CD14-positive monocyte (primary cell): ENCODE data around the gene SH3GL3. TPM values are rescaled to one million over a fixed set of nuclear protein-coding genes. Genes with fewer than 3 reads are reported as not detected.

Source experiments
- DNase-seq, 3 donors: peaks; one replicate each; pipeline ENCODE4 v3.0.0-alpha.2; 2011 to 2022
- H2AFZ ChIP-seq: 2 replicates; pipeline ENCODE4 v1.6.0; 2012; ENCODE audit warnings: mild to moderate bottlenecking, low read depth, low read length, inconsistent platforms; ENCODE audit not compliant: insufficient read depth, poor library complexity, severe bottlenecking
- H3K27ac ChIP-seq, 2 donors: 1 replicate in 1 of 2; 2 replicates in 1 of 2; pipeline ENCODE4 v1.5.1; 2012 to 2013; ENCODE audit warnings: low read length in 2 of 2, control low read depth in 1 of 2, inconsistent platforms in 1 of 2, low read depth in 1 of 2, mild to moderate bottlenecking in 1 of 2
- H3K27me3 ChIP-seq, 2 donors: one replicate each; pipeline versions ENCODE4 v1.6.0 to v1.6.1; 2011 to 2013; ENCODE audit warnings: low read length in 2 of 2; ENCODE audit not compliant: control insufficient read depth in 2 of 2, insufficient read depth in 2 of 2
- H3K36me3 ChIP-seq, 2 donors: replicated peaks in 1 of 2; 1 replicate in 1 of 2; 2 replicates in 1 of 2; pipeline versions ENCODE4 v1.5.1 to v1.6.1; 2012 to 2013; ENCODE audit warnings: low read length in 2 of 2, control low read depth in 1 of 2, inconsistent platforms in 1 of 2, mild to moderate bottlenecking in 1 of 2; ENCODE audit not compliant: insufficient read depth in 2 of 2, control insufficient read depth in 1 of 2
- H3K4me1 ChIP-seq, 2 donors: 1 replicate in 1 of 2; 2 replicates in 1 of 2; pipeline versions ENCODE4 v1.5.1 to v1.6.1; 2012 to 2013; ENCODE audit warnings: low read length in 2 of 2, control low read depth in 1 of 2, inconsistent platforms in 1 of 2, mild to moderate bottlenecking in 1 of 2, moderate library complexity in 1 of 2; ENCODE audit not compliant: insufficient read depth in 2 of 2, control insufficient read depth in 1 of 2
- H3K4me2 ChIP-seq: replicated peaks from 2 replicates; pipeline ENCODE3; 2012; ENCODE audit warnings: low read length, moderate library complexity, mild to moderate bottlenecking; ENCODE audit not compliant: poor library complexity, severe bottlenecking; ENCODE audit errors: extremely low read depth
- H3K4me3 ChIP-seq, 3 experiments: fragments of 200-600 bp in 1 of 3; sonication (generic) in 1 of 3; replicated peaks in 1 of 3; 1 replicate in 2 of 3; 2 replicates in 1 of 3; pipeline ENCODE4 v1.5.1; 2011 to 2013; ENCODE audit warnings: low read length in 3 of 3, mild to moderate bottlenecking in 3 of 3, control low read depth in 2 of 3, low read depth in 2 of 3, inconsistent platforms in 1 of 3, moderate library complexity in 1 of 3
- H3K79me2 ChIP-seq: 2 replicates; pipeline ENCODE4 v1.6.0; 2012; ENCODE audit warnings: mild to moderate bottlenecking, control low read depth, inconsistent platforms, low read length, moderate library complexity; ENCODE audit not compliant: insufficient read depth
- H3K9ac ChIP-seq: 2 replicates; pipeline ENCODE4 v1.6.0; 2017; ENCODE audit warnings: low read length, mild to moderate bottlenecking; ENCODE audit not compliant: insufficient read depth, poor library complexity, severe bottlenecking
- H3K9me3 ChIP-seq, 2 donors: replicated peaks in 1 of 2; 1 replicate in 1 of 2; 2 replicates in 1 of 2; pipeline versions ENCODE4 v1.5.1 to v1.6.1; 2012 to 2013; ENCODE audit warnings: low read length in 2 of 2, control low read depth in 1 of 2; ENCODE audit not compliant: control insufficient read depth in 1 of 2, insufficient read depth in 1 of 2
- H4K20me1 ChIP-seq: 2 replicates; pipeline ENCODE4 v1.6.0; 2012; ENCODE audit warnings: mild to moderate bottlenecking, low read length, control low read depth, moderate library complexity; ENCODE audit not compliant: insufficient read depth
- H3K27ac Mint-ChIP-seq, 7 donors: one replicate each; pipeline ENCODE4 v1.8.0; 2020; ENCODE audit warnings: mild to moderate bottlenecking in 7 of 7, mixed read lengths in 7 of 7, moderate library complexity in 6 of 7, inconsistent platforms in 2 of 7
- H3K27me3 Mint-ChIP-seq, 3 donors: one replicate each; pipeline ENCODE4 v1.8.0; 2021 to 2022; ENCODE audit warnings: low read depth in 3 of 3, mild to moderate bottlenecking in 3 of 3, mixed read lengths in 3 of 3, moderate library complexity in 3 of 3, inconsistent platforms in 1 of 3
- H3K36me3 Mint-ChIP-seq, 2 donors: one replicate each; pipeline ENCODE4 v1.8.0; 2020; ENCODE audit warnings: mixed read lengths in 2 of 2, inconsistent platforms in 1 of 2, mild to moderate bottlenecking in 1 of 2
- H3K4me1 Mint-ChIP-seq: one replicate; pipeline ENCODE4 v1.8.0; 2020; ENCODE audit warnings: mild to moderate bottlenecking, mixed read lengths
- H3K4me3 Mint-ChIP-seq, 2 donors: one replicate each; pipeline ENCODE4 v1.8.0; 2020; ENCODE audit warnings: mild to moderate bottlenecking in 2 of 2, mixed read lengths in 2 of 2, moderate library complexity in 1 of 2
- H3K9me3 Mint-ChIP-seq, 7 donors: one replicate each; pipeline ENCODE4 v1.8.0; 2020 to 2022; ENCODE audit warnings: mixed read lengths in 7 of 7, mild to moderate bottlenecking in 6 of 7, moderate library complexity in 6 of 7, inconsistent platforms in 2 of 7
- CTCF ChIP-seq: fragments of 200-600 bp; IDR thresholded peaks from one replicate; pipeline ENCODE4 v1.8.0; 2022; ENCODE audit warnings: antibody characterized with exemption, mild to moderate bottlenecking
- WGBS: methylation state at CpG from one replicate; pipeline ENCODE4 v1.1.5; 2013; ENCODE audit warnings: missing lambda C conversion rate; ENCODE audit not compliant: insufficient coverage; 5-methylcytosine and 5-hydroxymethylcytosine counted together
- intact Hi-C, 2 donors: fragments of 100-400 bp; cut with micrococcal nuclease; formaldehyde crosslinking; loops; one replicate each; pipeline versions ENCODE4 v1.15.0 to v1.15.1; 2023
- polyA plus RNA-seq, 3 donors: library from polyadenylated mRNA; depleted of rRNA in 1 of 3; unstranded in 2 of 3; stranded (reverse) in 1 of 3; fragments of 300-500 nt in 2 of 3; fragments of >200 nt in 1 of 3; fragmentation: Illumina TruSeq in 2 of 3; gene quantifications; 1 replicate in 2 of 3; 2 replicates in 1 of 3; pipeline ENCODE4 v1.2.3, GENCODE V29; 2012 to 2021

The SH3GL3 gene
- polyA plus RNA-seq, 3 donors: not detected

- H3K4me3 ChIP-seq: no peak overlapping the region
- H3K9me3 ChIP-seq: no peaks in the 10 kb centered on the region
- peaks cover 0 to 3% (median 2%) of the 10 kb centered on the region in 3 donors for H3K27me3 Mint-ChIP-seq
- no peak for TF ChIP-seq CTCF
- H3K27me3 ChIP-seq: no peaks in the 10 kb centered on the region
- no peak overlapping the region for H3K27ac ChIP-seq
- no peaks in the 10 kb centered on the region for H3K4me1 ChIP-seq
- WGBS: 83% methylated on average over 6 of the region's 8 CpGs
- no peaks in the 10 kb centered on the region for H3K79me2 ChIP-seq
- H3K9ac ChIP-seq: no peak overlapping the region
- H3K36me3 ChIP-seq: no peaks in the 10 kb centered on the region
- intact Hi-C loops: no loop called here
- no peak for DNase-seq
- no peak overlapping the region for H3K4me2 ChIP-seq
- H3K4me3 Mint-ChIP-seq: no peak overlapping the region
- H4K20me1 ChIP-seq: no peaks in the 10 kb centered on the region
- H2AFZ ChIP-seq: no peak overlapping the region
- H3K9me3 Mint-ChIP-seq: peaks cover 0 to 4% (median 2%) of the 10 kb centered on the region in 7 donors
- no peak overlapping the region for H3K27ac Mint-ChIP-seq
- H3K4me1 Mint-ChIP-seq: no peaks in the 10 kb centered on the region
- no peaks in the 10 kb centered on the region for H3K36me3 Mint-ChIP-seq
Measured at GRCh38 chr15:83512459-83512858, 65.3 kb downstream of the SH3GL3 start.

GRCh38 chr15:83514584-83514983, 67.4 kb downstream of the SH3GL3 start:
- H3K27me3 ChIP-seq: no peaks in the 10 kb centered on the region
- no peak for TF ChIP-seq CTCF
- H3K4me2 ChIP-seq: no peak overlapping the region
- Mint-ChIP-seq H3K36me3 (no peaks in the 10 kb centered on the region), H3K4me3 (no peak overlapping the region), H3K27ac (no peak overlapping the region), H3K9me3 (peaks cover 0 to 7% (median 1%) of the 10 kb centered on the region in 7 donors), H3K4me1 (no peaks in the 10 kb centered on the region), H3K27me3 (peaks cover 0 to 2% (median 2%) of the 10 kb centered on the region in 3 donors)
- no peak overlapping the region for H3K9ac ChIP-seq
- H2AFZ ChIP-seq: no peak overlapping the region
- no peaks in the 10 kb centered on the region for H3K9me3 ChIP-seq
- no peaks in the 10 kb centered on the region for H4K20me1 ChIP-seq
- intact Hi-C loops: no loop called here
- no peak overlapping the region for H3K27ac ChIP-seq
- 92% methylated on average over 2 of the region's 4 CpGs for WGBS
- H3K79me2 ChIP-seq: no peaks in the 10 kb centered on the region
- no peaks in the 10 kb centered on the region for H3K36me3 ChIP-seq
- no peak overlapping the region for H3K4me3 ChIP-seq
- DNase-seq: no peak
- no peaks in the 10 kb centered on the region for H3K4me1 ChIP-seq
